Cardiac fibroblast (primary cell): ENCODE results near the gene JARID2.

ENCODE experiments used
- DNase-seq, 2 donors: peaks; one replicate each; pipeline versions ENCODE4 v3.0.0 to v3.0.0-alpha.2; 2010; ENCODE audit warnings: low read depth in 2 of 2
- H3K4me3 ChIP-seq, 2 donors: replicated peaks in 1 of 2; 1 replicate in 1 of 2; 2 replicates in 1 of 2; pipeline ENCODE4 v1.5.1; 2011; ENCODE audit warnings: low read depth in 2 of 2, low read length in 2 of 2, mild to moderate bottlenecking in 2 of 2, moderate library complexity in 1 of 2
- TF ChIP-seq, protein P1 (sequence below): IDR thresholded peaks from one replicate; pipeline ENCODE4 v1.5.1; 2011; ENCODE audit warnings: low read depth, mild to moderate bottlenecking, low read length, inconsistent platforms

The JARID2 gene

DNA sequence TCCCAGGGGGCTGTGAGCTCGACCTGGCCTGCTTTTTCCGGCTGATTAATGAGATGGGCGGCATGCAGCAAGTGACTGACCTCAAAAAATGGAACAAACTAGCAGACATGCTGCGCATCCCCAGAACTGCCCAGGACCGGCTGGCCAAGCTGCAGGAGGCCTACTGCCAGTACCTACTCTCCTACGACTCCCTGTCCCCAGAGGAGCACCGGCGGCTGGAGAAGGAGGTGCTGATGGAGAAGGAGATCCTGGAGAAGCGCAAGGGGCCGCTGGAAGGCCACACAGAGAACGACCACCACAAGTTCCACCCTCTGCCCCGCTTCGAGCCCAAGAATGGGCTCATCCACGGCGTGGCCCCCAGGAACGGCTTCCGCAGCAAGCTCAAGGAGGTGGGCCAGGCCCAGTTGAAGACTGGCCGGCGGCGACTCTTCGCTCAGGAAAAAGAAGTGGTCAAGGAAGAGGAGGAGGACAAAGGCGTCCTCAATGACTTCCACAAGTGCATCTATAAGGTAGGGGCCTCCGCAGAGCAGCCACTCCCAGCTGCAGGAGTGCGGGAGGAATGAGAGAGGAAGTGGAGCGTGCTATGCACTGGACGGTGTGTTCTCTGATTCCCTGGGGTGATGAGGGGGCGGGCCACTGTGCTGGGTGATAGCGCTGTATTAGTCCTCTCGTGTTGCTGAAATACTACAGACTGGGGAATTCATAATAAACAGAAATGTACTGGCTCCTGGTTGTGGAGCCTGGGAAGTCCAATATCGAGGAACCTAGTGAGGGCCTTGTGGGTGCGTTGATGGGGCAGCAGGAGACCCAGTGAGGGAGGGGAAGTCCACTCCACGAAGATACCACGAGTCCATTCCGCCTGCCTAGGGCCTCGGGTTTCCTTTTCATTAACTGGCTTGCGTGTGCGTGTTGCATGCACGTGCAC, 255.3 kb downstream of the JARID2 start:
- DNase-seq, result no peak
- TF ChIP-seq, protein P1, sequence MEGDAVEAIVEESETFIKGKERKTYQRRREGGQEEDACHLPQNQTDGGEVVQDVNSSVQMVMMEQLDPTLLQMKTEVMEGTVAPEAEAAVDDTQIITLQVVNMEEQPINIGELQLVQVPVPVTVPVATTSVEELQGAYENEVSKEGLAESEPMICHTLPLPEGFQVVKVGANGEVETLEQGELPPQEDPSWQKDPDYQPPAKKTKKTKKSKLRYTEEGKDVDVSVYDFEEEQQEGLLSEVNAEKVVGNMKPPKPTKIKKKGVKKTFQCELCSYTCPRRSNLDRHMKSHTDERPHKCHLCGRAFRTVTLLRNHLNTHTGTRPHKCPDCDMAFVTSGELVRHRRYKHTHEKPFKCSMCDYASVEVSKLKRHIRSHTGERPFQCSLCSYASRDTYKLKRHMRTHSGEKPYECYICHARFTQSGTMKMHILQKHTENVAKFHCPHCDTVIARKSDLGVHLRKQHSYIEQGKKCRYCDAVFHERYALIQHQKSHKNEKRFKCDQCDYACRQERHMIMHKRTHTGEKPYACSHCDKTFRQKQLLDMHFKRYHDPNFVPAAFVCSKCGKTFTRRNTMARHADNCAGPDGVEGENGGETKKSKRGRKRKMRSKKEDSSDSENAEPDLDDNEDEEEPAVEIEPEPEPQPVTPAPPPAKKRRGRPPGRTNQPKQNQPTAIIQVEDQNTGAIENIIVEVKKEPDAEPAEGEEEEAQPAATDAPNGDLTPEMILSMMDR, result no peak
- no peak overlapping the region for H3K4me3 ChIP-seq

DNA sequence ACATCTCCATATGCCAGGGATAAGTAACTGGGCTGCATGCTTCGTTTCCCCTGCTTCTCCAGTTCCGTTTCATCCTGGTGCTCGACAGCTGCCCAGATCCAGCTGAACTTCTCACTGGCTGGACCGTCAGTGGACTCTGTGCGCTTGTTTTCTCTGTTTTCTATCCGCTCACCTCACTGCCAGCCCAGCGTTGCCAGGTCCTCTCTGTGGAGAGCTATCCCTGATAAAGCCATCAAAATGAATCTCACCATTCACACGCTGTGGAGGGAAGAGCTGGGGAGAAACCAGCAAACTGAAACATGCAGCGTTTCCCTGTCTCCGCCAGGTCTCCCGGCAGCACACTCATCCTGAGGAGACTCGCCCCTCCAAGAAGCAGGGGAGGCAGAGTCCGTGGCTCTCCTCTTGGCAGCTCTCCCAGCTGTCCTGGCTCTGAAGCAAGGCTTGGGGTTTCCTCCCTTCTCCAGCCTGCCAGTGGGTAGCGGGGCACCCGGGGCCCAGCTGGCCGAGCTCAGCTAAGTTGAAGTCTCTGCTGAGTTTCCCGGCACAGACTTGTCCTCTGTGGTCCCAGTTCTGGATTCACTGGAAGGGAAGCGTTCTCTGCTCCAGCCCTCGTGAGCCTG, 256.1 kb downstream of the JARID2 start:
- no peak overlapping the region for H3K4me3 ChIP-seq
- TF ChIP-seq, protein P1, result no peak

DNA sequence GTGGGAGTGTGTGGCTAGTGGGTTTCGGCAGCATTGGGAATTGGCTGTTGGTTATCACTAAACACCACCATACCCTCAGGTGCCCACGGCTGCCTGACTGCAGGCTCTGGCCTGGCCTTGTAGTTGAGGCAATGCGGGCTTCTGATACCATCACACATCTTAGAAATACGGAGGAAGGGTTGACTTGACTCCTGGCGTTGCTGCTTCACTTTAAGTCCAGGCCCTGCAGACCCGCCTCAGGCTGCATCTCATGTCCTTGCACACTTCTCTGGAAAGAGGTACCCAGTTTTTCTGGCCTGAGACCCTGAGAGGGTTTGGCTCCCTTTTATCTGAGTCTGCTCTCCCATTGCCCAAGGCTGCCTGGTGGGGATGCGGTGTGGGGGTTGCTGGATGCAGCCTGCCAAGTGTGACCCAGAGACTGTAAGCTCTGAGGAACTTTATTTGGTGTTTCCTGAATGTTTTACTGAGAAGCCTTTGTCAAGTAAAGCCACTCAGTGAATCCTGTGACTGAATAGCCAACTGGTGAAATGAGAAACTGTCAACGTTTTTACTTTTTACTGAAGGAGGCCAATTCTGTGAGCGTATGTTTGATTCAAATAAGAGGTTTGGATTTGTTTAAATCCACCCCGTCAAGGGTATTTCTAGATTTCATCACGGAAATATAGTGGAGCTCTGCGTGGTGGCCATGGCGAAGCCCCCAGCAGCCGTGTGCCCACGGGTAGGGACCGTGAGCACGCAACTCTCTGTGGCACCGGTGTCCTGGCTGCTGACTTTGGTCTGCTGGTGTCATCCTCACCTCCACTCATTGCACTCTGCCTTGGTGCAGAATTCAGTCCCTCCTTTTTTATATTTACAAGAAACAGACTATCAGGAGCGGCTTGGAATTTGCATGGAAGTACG, 256.8 kb downstream of the JARID2 start:
- H3K4me3 ChIP-seq, result no peak overlapping the region
- TF ChIP-seq, protein P1, result no peak
- DNase-seq, result peak in 1 of 2 donors; percentile 27

More for the DNA sequence above, 256.1 kb downstream of the JARID2 start:
- peak; percentile 73 to 94 for DNase-seq

DNA sequence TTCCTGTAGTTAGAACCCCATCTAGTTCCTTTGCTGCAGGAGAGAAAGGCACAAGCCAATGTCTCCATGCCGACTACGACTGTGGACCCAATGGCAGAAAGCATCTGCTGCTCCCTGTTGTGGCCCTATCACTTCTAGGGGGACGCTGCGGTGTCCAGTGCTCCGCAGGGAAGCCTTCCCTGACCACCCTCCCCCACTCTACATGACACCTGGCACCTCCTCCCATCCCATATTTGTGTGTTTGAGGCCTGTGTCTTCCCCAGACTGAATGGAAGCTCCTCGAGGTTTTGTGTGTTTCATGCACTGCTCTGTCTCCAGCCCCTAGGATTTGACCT, 257.4 kb downstream of the JARID2 start:
- DNase-seq, result no peak
- H3K4me3 ChIP-seq, result no peak overlapping the region
- TF ChIP-seq, protein P1, result no peak

DNA sequence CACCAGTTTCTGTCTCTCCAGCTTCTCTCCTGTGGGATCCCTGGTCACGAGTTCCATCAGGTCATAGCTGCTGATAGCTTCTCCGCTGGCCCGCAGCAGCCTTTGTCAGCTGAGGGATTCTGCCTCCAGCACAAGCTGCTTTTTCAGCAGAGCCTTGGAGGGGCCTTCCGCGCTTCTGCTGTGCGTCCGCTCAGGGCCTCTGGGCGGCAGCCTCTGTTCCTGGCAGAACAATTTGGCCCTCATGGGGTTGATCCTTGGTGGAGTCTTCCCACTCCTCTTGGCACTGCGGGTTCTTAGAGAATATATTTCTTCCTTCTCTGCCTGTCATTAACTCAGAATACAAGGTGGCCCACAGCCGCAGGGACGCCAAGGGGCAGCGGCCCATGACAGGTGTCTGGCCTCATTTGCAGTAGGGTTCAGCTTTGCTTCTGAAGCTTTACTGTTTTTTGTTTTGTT, 258.2 kb downstream of the JARID2 start:
- TF ChIP-seq, protein P1, result peak; percentile 28
- peak; percentile 35 to 41 for DNase-seq
- H3K4me3 ChIP-seq, result no peak overlapping the region

DNA sequence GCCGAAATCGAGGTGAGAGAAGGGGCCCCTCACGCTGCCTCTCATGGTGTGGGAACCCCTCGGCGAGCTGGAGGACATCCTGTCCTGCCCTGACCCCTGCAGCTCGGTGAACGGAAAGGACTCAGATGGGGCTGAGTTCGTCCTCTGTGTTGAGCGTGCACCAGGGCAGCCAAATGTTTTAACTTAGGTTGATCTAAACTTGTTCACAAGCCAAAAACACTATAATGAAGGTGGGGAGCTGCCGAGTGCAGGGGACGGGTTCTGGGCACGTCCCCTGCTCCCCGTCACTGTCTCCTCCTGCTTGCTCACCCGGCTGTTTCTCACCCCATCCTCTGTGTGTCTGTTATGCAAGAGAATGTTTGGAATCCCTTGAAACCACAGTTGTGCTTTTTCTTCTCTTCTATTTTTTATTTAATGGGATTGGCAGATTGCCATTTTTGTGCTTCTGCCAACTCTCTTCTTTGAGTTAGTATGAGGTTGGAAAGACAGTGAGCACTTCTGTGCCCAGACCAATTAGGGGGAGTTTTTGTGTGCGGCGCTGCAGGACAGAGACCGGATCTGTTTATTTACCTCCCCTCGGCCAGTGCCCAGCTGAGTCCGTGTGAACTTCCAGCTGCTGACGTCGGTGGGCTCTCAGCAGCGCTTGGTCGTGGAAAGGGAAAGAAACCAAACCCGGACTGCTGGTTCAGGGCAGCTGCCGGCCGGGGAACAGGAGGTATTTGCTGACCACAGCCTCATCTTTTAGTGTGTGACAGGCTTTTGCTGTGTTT, 258.9 kb downstream of the JARID2 start:
- H3K4me3 ChIP-seq, result peak overlapping the region; percentile 26 to 35
- TF ChIP-seq, protein P1, result no peak
- DNase-seq, result peak; percentile 98
